ENCODE measurements around the gene WNT3.
"Not testable (repeated sequence)": the region's sequence is repeated elsewhere in the genome, so short reads cannot be mapped to it uniquely, and the experiment has no call there.

Gene WNT3

DNA sequence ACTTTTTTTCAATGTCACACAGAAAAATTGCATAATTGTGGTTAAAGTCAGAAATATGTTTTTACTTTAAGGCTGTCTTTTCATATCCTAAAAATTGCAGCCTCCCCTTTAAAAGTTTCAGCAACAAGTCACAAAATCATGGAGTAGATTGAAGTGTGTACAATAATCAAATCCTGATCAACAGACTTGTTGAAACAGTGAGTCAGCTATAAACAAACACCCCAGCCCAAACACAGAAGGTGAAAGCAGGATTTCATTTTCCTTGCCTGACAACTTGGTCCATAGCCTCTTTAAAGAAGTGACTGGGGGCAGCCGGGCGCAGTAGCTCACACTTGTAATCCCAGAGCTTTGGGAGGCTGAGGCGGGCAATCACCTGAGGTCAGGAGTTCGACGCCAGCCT is 59.9 kb downstream of the WNT3 start:
- Histone ChIP-seq H3K79me2 (ENCODE audit: insufficient read depth, low read length) (no peaks in the 10 kb centered on the region), H3K9ac (ENCODE audit: low read length) (no peak overlapping the region), H3K27ac (ENCODE audit: low read depth, low read length, poor library complexity, severe bottlenecking) (no peak overlapping the region), H3K27me3 (ENCODE audit: insufficient read depth, low read length) (no peaks in the 10 kb centered on the region), H3K4me2 (ENCODE audit: low read length) (no peak overlapping the region), H3F3A (ENCODE audit: insufficient read depth, low read length) (no peaks in the 10 kb centered on the region), H3K4me3 (ENCODE audit: low read depth, low read length, poor library complexity, severe bottlenecking) (no peak overlapping the region), H4K20me1 (ENCODE audit: insufficient read depth, low read length) (no peaks in the 10 kb centered on the region), H2AFZ (ENCODE audit: low read length) (no peak overlapping the region), H3K4me1 (ENCODE audit: insufficient read depth, low read length, severe bottlenecking) (peaks cover 20% of the 10 kb centered on the region), H3K36me3 (ENCODE audit: insufficient read depth, low read length) (peaks cover 64% of the 10 kb centered on the region), H3K9me3 (ENCODE audit: low read length) (no peaks in the 10 kb centered on the region), H3K9me2 (ENCODE audit: low read depth, low read length) (no peaks in the 10 kb centered on the region)
- TF ChIP-seq, protein P1, sequence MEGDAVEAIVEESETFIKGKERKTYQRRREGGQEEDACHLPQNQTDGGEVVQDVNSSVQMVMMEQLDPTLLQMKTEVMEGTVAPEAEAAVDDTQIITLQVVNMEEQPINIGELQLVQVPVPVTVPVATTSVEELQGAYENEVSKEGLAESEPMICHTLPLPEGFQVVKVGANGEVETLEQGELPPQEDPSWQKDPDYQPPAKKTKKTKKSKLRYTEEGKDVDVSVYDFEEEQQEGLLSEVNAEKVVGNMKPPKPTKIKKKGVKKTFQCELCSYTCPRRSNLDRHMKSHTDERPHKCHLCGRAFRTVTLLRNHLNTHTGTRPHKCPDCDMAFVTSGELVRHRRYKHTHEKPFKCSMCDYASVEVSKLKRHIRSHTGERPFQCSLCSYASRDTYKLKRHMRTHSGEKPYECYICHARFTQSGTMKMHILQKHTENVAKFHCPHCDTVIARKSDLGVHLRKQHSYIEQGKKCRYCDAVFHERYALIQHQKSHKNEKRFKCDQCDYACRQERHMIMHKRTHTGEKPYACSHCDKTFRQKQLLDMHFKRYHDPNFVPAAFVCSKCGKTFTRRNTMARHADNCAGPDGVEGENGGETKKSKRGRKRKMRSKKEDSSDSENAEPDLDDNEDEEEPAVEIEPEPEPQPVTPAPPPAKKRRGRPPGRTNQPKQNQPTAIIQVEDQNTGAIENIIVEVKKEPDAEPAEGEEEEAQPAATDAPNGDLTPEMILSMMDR (IDR thresholded peaks at IDR 0.05; ENCODE audit: low read length) = no peak
- TF ChIP-seq EZH2 (IDR thresholded peaks at IDR 0.05; ENCODE audit: borderline replicate concordance, low read length) = no peak

DNA sequence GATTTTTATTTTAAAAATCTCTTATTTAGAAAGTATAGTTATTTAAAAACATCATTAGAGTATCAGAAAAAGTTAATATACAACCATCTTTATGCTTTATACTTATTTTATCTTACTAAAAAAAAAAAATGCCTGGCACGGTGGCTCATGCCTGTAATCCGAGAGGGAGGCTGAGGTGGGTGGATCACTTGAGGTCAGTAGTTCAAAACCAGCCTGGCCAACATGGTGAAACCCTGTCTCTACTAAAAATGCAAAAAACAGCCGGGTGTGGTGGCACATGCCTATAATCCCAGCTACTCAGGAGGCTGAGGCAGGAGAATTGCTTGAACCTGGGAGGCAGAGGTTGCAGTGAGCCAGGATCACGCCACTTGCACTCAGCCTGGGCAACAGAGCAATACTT is 60.9 kb downstream of the WNT3 start:
- H3K27me3 ChIP-seq (ENCODE audit: insufficient read depth, low read length); H3K9me2 ChIP-seq (ENCODE audit: low read depth, low read length); H3K9me3 ChIP-seq (ENCODE audit: low read length); H3F3A ChIP-seq (ENCODE audit: insufficient read depth, low read length); H3K27ac ChIP-seq (ENCODE audit: low read depth, low read length, poor library complexity, severe bottlenecking); H4K20me1 ChIP-seq (ENCODE audit: insufficient read depth, low read length); H3K9ac ChIP-seq (ENCODE audit: low read length); H3K4me3 ChIP-seq (ENCODE audit: low read depth, low read length, poor library complexity, severe bottlenecking); H3K79me2 ChIP-seq (ENCODE audit: insufficient read depth, low read length); H3K4me2 ChIP-seq (ENCODE audit: low read length); H2AFZ ChIP-seq (ENCODE audit: low read length): not testable (repeated sequence)
- Histone ChIP-seq H3K36me3 (ENCODE audit: insufficient read depth, low read length) (peaks cover 65% of the 10 kb centered on the region), H3K4me1 (ENCODE audit: insufficient read depth, low read length, severe bottlenecking) (peaks cover 20% of the 10 kb centered on the region)

DNA sequence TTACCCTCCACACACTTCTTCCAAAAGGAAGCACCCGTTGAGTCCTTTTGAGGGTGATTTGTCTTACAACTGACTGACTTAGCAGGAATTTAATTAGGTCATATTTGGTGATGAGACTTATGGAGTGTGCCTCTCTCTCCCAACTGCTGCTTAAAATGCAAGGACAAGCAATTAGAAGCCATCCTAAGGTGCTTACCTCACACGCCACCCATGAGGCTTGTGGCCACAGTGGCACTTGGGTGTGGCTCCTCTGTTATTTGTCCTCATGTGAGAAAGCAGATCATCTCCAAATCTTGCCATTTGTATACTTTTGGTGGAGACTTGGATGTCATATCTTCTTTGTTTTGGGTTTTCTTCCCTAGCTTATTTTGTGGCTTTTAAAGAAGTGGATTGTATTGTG is 61.6 kb downstream of the WNT3 start:
- no peak overlapping the region for H3K4me3 ChIP-seq (ENCODE audit: low read depth, low read length, poor library complexity, severe bottlenecking)
- H3K9ac ChIP-seq (ENCODE audit: low read length) = no peak overlapping the region
- no peaks in the 10 kb centered on the region for H3F3A ChIP-seq (ENCODE audit: insufficient read depth, low read length)
- no peaks in the 10 kb centered on the region for H4K20me1 ChIP-seq (ENCODE audit: insufficient read depth, low read length)
- peaks cover 20% of the 10 kb centered on the region for H3K4me1 ChIP-seq (ENCODE audit: insufficient read depth, low read length, severe bottlenecking)
- no peaks in the 10 kb centered on the region for H3K27me3 ChIP-seq (ENCODE audit: insufficient read depth, low read length)
- H3K27ac ChIP-seq (ENCODE audit: low read depth, low read length, poor library complexity, severe bottlenecking) = peak overlapping the region; percentile 66
- H2AFZ ChIP-seq (ENCODE audit: low read length) = no peak overlapping the region
- no peak overlapping the region for H3K4me2 ChIP-seq (ENCODE audit: low read length)
- no peaks in the 10 kb centered on the region for H3K9me3 ChIP-seq (ENCODE audit: low read length)
- no peaks in the 10 kb centered on the region for H3K79me2 ChIP-seq (ENCODE audit: insufficient read depth, low read length)
- H3K9me2 ChIP-seq (ENCODE audit: low read depth, low read length) = no peaks in the 10 kb centered on the region
- peaks cover 67% of the 10 kb centered on the region for H3K36me3 ChIP-seq (ENCODE audit: insufficient read depth, low read length)
- TF ChIP-seq, protein P1 (IDR thresholded peaks at IDR 0.05; ENCODE audit: low read length) = no peak
- no peak for TF ChIP-seq EZH2 (IDR thresholded peaks at IDR 0.05; ENCODE audit: borderline replicate concordance, low read length)

DNA sequence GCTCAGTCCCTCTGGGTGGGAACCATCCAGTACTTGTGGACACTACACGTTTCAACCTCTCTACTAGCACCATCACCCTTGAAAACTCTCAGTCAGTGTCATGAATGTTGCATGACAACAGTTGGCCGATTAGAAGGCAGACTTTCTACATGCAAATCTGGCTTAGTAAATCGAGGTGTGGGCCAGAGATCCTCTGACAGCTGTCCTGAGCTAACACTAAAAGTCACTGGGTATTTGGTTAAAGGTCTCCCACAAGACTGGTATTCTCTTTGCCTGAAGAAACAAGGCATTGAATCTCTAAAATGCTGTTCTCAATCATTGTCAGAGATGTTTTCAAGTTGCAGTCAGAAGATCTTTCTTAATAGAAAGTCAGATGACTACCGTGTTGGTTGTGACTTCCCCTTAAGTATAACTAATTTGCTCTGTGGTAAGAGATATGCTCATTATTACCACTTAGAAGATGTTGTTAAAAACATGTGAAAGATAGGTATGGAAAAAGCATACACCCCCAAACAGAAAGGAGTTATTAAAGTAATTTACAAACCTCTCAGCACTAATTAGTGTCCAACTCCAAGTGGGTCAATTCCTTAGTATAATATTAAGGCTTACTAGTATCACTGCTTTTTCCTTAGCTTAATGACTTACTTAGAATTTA is 62.3 kb downstream of the WNT3 start:
- Histone ChIP-seq H3K9me2 (ENCODE audit: low read depth, low read length) (no peaks in the 10 kb centered on the region), H2AFZ (ENCODE audit: low read length) (no peak overlapping the region), H3K27me3 (ENCODE audit: insufficient read depth, low read length) (no peaks in the 10 kb centered on the region), H3K27ac (ENCODE audit: low read depth, low read length, poor library complexity, severe bottlenecking) (peak overlapping the region; percentile 66), H3F3A (ENCODE audit: insufficient read depth, low read length) (no peaks in the 10 kb centered on the region), H3K79me2 (ENCODE audit: insufficient read depth, low read length) (no peaks in the 10 kb centered on the region), H3K4me3 (ENCODE audit: low read depth, low read length, poor library complexity, severe bottlenecking) (no peak overlapping the region), H4K20me1 (ENCODE audit: insufficient read depth, low read length) (no peaks in the 10 kb centered on the region), H3K36me3 (ENCODE audit: insufficient read depth, low read length) (peaks cover 71% of the 10 kb centered on the region), H3K9ac (ENCODE audit: low read length) (peak overlapping the region; percentile 7; the same call in 1 of the 2 replicates), H3K4me2 (ENCODE audit: low read length) (no peak overlapping the region), H3K9me3 (ENCODE audit: low read length) (no peaks in the 10 kb centered on the region), H3K4me1 (ENCODE audit: insufficient read depth, low read length, severe bottlenecking) (peaks cover 20% of the 10 kb centered on the region)
- TF ChIP-seq, protein P1 (IDR thresholded peaks at IDR 0.05; ENCODE audit: low read length) = no peak
- TF ChIP-seq EZH2 (IDR thresholded peaks at IDR 0.05; ENCODE audit: borderline replicate concordance, low read length) = no peak

Data from OCI-LY1 (cell line).